HG03439 (cell line): ENCODE measurements around the gene APOH.
"Not testable (repeated sequence)": the region's sequence is repeated elsewhere in the genome, so short reads cannot be mapped to it uniquely, and the experiment has no call there.

Source experiments
- ATAC-seq: cut with Tn5 transposase; IDR thresholded peaks from one replicate; pipeline ENCODE4 v1.9.1; 2021; ENCODE audit warnings: mild to moderate bottlenecking, moderate library complexity; ENCODE audit not compliant: unreplicated experiment

The APOH gene

GRCh38 chr17:66228887-66229782 lies at the start of gene APOH:
Gene APOH (minus strand): TSS chr17:66229415. CDS start chr17:66229379, 36 bp downstream.
- ATAC-seq = no peak

GRCh38 chr17:66277191-66277590 lies 48.0 kb upstream of the APOH start:
- ATAC-seq = no peak

- ATAC-seq = no peak
Observed at GRCh38 chr17:66276328-66276937, 47.2 kb upstream of the APOH start.

- ATAC-seq = no peak
Observed at GRCh38 chr17:66275651-66276050, 46.4 kb upstream of the APOH start.

- no peak for ATAC-seq
Observed at GRCh38 chr17:66273586-66273848, 44.3 kb upstream of the APOH start.

DNA sequence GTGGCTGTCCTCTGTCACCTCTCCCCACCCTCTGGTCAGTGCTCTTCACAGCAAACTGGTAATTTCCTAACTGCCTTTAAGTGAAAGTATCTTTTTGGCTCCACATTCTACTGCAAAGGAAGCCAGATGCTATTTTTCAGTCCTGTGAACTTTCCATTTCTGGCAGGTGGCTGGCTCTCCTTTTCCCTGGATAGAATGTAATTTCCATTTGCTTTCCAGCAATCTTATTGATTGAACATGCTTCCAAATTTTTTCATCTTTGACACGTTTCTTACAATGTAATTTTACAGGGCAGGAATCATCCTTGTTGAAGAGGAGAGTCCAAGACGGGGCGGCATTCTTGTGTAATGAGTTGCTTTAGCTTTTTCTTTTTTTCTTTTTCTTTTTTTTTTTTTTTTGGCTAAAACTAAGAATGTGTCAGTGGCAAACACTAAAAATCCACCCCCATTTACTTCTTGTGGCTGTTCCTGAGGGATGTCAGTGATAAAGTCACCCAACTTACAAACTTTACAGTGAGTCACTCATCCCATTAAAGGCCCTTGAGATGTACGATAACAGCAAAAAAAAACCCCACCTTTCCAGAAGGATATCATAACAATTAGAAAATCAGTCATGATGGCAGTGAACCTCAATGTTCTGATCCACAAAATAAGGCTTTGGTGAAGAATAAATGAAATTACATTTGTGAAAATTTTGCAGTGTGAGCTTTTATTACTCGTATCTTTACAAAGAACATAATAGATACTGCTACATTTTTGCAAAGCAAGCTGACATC lies 43.8 kb upstream of the APOH start:
- ATAC-seq = no peak

GRCh38 chr17:66271512-66271911 lies 42.3 kb upstream of the APOH start:
- ATAC-seq = no peak

- no peak for ATAC-seq
Observed at GRCh38 chr17:66270106-66270505, 40.9 kb upstream of the APOH start.

DNA sequence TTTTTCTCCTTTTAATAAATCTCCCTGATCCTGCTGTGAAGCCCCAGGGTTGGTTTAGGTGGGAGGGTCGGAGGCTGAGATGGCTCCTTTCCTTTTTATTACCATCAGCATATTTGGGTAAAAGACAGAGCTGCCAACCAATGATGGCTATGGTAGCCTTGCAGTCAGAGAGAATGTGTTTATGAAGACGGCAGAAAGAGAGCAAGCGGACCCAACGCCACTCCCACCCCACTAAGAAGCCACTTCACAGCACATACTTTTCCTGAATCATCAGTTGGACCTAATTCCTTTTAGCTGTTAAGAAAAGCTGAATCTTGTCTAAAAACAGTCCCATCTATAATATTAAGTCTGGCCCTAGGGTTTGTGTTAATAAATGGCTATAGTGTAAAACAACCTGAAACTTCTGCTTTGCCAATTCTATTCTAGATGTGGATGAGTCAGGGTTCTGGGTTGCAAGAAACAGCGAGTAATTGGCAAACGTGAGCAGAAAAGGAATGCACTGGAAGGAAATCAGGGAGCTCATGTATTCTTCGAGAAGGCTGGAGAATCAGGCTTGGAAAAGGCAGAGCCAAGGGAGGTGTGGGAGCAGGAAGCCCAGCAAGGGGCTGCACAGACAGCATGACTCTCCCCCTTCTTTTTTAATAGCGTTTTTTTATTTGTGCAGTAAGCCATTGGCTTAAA lies 39.2 kb upstream of the APOH start:
- no peak for ATAC-seq

GRCh38 chr17:66264696-66265095 lies 35.5 kb upstream of the APOH start:
- no peak for ATAC-seq

DNA sequence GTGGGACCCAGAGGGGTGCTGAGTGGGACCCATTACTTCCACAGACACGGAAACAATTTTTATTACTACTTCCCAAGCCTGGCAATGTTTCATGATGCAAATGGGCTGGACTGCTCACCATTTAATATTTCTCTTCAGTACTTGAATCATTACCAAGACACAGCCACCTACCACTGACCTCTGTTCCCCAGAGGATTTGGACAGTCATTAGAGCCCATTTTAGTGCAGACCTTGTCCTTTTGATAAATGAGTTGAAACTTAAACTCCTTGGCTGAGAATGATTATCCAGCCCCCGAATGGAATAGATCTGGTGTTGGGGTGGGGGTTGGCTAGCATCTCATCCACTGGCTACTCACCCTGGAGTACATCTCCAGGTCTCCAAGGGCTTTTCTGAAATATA lies 33.6 kb upstream of the APOH start:
- ATAC-seq = no peak

DNA sequence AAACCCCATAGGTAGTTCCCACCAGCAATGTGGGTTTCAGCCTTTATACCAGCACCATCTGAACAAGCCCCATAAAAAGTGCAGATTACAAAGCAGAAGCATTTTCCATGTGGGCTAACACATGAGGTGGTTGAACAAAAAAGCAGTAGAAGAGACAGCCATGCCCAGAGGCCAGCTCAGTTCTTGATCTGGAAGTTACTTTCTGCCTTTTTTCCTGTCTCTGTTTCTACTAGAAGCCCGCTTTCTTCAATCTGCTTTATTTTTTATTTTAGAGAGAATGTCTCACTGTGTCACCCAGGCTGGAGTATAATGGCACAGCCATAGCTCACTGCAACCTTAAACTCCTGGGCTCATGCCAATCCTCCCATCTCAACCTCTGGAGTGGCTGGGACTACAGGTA lies 31.5 kb upstream of the APOH start:
- no peak for ATAC-seq

GRCh38 chr17:66260275-66260674 lies 31.1 kb upstream of the APOH start:
- ATAC-seq = no peak

DNA sequence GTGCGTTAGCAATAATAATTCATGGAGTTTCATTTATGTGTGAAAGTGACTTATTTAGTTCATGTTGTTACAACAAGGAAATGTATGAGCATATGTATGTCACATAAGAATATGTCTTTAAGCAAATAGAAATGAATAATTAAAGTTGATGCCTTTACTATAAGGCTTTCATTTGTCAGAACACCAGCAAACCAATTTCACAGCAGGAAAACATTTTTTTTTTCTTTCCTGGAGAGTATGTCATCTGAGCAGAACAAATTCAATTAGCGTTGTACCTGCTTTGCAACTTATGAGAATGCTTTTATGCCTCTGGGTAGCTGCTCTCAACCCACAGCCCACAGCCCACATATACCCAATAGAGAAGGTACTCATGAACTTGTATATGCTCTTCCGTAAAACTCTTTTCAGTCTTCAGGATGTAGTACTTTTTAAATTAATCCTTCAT lies 26.3 kb upstream of the APOH start:
- ATAC-seq = no peak

GRCh38 chr17:66255112-66255511 lies 25.9 kb upstream of the APOH start:
- no peak for ATAC-seq

- ATAC-seq = not testable (repeated sequence)
Observed at GRCh38 chr17:66253458-66253857, 24.2 kb upstream of the APOH start.

- ATAC-seq = no peak
Observed at GRCh38 chr17:66250686-66251085, 21.5 kb upstream of the APOH start.

- no peak for ATAC-seq
Observed at GRCh38 chr17:66248285-66248684, 19.1 kb upstream of the APOH start.

- no peak for ATAC-seq
Observed at GRCh38 chr17:66241839-66242238, 12.6 kb upstream of the APOH start.

DNA sequence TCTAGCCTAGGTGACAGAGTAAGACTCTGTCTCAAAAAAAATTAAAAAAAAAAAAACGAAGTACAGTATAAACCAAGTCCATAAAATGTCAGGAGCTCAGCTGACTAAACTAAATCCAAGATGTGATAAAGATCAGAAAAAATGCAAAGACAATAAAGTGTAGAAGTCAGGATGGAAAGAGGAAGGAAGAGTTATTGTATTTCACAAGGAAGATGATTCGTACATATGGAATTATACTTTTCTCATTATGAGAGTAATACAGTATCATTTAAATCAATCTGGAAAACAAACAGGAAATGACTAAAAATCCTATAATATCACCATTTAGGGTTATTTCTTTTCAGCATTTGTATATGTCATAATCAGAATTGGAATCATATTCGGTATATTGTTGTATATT lies 11.4 kb upstream of the APOH start:
- no peak for ATAC-seq

- ATAC-seq = no peak
Observed at GRCh38 chr17:66240013-66240412, 10.8 kb upstream of the APOH start.
